NCI-H748 (cell line): ENCODE results near the gene DHX9.

Experiments
- DNase-seq: peaks from one replicate; lab custom pipeline; 2025; ENCODE audit not compliant: unreplicated experiment; lab: John Stamatoyannopoulos, UW

The DHX9 gene

DNA sequence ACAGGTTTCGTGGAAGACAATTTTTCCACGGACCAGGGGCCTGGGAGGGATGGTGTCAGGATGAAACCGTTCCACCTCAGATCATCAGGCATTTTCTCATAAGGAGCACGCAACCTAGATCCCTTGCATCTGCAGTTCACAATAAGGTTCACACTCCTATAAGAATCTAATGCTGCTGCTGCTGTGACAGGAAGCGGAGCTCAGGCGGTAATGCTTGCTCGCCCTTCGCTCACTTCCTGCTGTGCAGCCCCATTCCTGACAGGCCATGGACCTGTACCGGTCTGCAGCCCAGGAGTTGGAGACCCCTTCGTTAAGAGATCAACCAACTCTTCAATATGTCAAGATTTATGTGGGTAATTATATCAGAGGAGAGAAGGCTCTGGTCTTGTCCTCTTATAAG lies 3.3 kb upstream of the DHX9 start:
- no peak for DNase-seq

DNA sequence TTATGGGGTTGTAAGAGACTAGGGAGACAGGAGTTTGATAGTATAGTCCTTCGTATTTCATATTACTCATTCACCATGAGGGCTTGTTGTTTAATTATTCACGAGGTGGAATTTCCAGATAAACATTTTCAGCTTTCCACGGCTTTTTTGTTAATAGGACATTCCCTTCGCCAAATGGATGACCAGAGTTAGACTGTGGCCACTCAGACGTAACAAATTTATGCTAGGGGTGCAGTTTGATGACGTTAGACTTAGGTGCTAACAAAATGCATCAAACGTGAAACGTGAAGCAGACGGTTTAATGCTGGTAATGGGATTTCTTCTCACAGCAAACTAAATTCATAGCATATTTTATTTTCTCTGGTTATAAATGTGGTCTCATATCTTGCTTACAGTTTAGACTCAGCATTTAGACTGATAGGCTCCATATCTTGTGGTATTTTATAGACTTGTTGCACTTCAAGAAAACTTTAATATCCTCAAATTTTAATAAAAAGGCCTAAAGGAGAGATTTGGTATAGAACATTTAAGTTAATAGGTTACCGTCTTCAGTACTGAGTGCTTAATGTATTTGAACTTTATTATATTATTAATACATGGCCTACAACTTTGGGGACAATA lies 2.3 kb downstream of the DHX9 start:
- DNase-seq, result peak; percentile 2

DNA sequence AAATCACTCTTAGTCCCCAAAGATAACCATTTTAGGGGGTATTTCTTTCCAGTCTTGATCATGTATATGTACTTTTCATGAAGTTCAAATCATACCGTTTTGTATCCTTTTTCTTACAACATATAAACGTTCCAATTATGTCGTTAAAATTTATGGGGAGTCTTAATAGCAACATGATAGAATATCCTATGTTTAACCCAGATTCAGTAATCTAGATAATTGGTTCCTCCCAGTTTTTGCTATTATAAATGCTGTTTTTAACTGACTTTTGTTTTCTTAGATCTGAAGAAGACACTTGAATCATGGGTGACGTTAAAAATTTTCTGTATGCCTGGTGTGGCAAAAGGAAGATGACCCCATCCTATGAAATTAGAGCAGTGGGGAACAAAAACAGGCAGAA lies 3.1 kb downstream of the DHX9 start:
- DNase-seq, result peak; percentile 1

DNA sequence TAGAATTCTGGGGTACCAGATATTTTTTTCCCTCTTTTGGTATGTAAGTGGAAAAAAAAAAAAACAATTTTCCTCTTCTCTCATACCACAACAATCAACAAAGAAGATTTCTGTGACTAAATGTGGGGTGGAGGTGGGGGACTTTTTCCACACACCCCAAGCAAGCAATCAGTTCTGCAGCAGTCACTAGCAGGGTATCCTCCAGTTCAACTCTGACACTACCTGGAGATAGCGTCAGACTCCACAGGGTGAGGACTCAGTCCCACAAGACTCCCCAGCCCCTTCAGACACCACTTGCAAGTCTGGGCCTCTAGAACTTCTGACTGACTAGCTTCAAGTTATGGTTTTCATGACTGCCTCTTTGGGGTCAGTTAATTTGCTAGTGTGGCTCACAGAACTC lies 6.2 kb downstream of the DHX9 start:
- DNase-seq, result no peak

GRCh38 chr1:182845894-182846293 lies 6.7 kb downstream of the DHX9 start:
- DNase-seq, result no peak

DNA sequence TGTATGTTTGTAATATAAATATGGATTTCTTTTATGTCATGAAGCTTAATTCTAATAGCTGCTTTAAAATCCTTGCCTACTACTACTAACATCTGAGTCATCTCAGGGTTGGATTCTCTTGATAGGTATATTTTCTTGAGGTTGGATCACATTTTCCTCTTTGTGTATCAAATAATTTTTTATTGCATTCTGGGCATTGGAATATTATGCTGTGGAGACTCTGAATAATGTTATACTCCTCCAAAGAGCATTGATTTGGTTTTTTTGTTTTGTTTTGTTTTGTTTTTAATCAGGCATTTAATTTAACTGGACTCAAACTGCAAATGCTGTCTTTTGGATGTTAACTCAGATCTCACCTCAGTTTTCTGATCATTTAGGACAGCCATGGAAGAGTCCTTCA lies 8.0 kb downstream of the DHX9 start:
- no peak for DNase-seq

- no peak for DNase-seq
Measured at GRCh38 chr1:182848736-182849135, 9.6 kb downstream of the DHX9 start.

GRCh38 chr1:182850319-182850718 lies 11.2 kb downstream of the DHX9 start:
- DNase-seq, result no peak

DNA sequence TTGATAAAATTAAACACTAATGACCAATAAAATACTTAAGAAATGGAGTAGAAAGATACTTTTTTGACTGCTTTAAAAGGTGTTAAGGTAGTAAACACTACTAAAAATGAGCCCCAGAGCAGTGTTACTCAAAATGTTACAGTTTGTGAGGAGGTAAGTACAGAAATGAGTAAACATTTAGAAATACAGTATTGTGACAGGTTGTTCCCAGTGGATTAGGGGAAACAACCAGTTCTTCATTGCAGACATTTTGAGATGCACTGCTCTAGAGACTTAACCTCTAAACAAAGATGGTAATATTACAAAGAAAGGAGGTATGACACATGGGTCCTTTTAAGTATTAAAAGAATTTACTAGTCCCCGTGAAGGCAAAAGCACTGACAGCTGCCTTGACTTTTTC lies 12.7 kb downstream of the DHX9 start:
- no peak for DNase-seq

- no peak for DNase-seq
Measured at GRCh38 chr1:182855911-182856310, 16.8 kb downstream of the DHX9 start.

GRCh38 chr1:182857212-182857611 lies 18.1 kb downstream of the DHX9 start:
- DNase-seq, result no peak

- DNase-seq, result no peak
Measured at GRCh38 chr1:182860658-182861057, 21.5 kb downstream of the DHX9 start.

GRCh38 chr1:182861994-182862393 lies 22.8 kb downstream of the DHX9 start:
- DNase-seq, result no peak

DNA sequence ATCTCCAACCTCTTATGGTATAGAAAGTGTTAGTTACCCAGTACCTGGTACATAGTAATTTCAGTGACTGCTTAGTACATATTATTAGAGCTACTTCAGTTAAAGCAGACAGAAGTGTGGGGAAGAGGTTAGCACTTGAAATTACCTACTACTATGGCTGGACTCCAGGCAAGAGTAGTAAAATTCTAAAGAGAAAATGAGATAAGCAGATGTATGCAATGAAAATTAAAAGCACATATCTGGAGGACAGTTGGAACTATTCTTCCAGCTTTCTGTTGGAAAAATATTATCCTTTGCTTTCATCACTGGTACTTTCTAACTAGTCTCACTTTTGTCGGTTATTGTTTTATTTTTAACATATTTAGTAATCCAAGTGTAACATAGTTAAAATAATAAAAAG lies 23.7 kb downstream of the DHX9 start:
- no peak for DNase-seq

DNA sequence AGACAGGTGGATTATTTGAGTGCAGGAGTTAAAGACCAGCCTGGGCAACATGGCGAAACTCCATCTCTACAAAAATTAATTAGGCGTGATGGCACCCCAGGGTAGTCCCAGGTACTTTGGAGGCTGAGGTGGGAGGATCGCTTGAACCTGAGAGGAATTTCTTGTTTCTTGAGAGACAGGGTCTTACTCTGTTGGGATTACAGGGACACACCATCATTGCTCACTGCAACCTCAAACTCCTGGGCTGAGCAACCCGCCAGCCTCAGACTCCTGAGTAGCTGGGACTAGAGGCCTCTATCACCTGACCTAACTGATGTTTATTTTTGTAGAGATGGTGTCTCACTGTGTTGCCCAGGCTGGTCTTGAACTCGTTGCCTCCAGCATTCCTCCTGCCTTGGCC lies 24.8 kb downstream of the DHX9 start:
- no peak for DNase-seq

DNA sequence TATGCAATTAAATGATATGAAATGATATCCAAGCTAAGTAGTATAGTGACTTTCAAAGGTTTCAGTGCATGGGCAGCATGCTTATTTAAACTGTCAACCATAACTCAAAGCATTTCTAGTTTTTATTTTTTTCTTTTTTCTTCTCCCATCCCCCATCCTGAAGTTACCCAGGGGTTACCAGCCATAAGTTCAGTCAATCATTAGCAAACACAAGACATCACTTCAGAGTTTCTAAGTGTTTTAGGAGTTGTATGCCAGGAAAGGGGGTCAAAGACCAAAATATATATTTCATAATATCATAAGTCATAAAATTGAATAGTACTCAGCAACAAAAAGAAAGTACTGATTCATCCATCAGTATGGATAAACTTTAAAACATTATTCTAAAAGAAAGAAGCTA lies 28.7 kb downstream of the DHX9 start:
- DNase-seq, result no peak

DNA sequence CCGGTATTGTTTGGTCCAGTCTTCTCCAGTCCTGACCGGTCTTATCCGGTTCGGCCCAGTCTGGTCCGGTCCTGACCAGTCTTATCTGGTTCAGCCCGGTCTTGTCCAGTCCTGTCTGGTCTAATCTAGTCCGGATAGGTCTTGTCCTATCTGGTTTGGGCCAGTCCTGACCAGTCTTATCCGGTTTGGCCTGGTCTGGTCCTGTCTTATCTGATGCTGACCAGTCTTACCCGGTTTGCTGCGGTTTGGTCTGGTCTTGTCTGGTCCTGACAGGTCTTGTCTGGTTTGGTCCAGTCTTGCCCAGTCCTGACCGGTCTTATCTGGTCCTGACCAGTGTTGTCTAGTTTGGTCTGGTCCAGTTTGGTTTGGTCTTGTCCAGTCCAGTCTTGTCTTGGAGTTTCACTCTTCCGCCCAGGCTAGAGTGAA lies 30.1 kb downstream of the DHX9 start:
- no peak for DNase-seq

DNA sequence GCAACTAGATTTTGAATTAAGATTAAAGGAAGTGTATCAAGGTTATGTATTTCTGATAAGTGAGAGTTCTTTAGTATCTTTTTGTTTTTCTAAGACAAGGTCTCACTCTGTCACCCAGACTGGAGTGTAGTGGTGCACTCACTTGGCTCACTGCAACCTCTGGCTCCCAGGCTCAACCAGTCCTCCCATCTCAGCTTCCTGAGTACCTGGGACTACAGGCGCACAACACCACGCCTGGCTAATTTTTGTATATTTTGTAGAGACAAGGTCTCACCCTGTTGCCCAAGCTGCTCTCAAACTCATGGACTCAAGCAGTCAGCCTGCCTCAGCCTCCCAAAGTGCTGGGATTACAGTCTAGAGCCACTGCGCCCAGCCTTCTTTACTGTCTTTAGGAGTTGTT lies 33.7 kb downstream of the DHX9 start:
- DNase-seq, result no peak

DNA sequence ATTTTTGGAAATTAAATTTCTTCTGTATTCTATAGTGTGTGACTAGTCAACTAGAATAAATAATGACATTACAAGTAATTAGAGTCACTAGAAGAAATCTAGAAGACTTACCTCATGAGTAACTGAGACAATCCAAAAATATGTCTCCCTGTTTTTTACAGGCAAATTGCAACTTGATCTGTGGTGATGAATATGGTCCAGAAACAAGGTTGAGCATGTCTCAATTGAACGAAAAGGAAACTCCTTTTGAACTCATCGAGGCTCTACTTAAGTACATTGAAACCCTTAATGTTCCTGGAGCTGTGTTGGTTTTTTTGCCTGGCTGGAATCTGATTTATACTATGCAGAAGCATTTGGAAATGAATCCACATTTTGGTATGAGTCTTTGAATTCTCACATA lies 36.7 kb downstream of the DHX9 start:
- no peak for DNase-seq

- DNase-seq, result no peak
Measured at GRCh38 chr1:182877331-182877730, 38.2 kb downstream of the DHX9 start.

DNA sequence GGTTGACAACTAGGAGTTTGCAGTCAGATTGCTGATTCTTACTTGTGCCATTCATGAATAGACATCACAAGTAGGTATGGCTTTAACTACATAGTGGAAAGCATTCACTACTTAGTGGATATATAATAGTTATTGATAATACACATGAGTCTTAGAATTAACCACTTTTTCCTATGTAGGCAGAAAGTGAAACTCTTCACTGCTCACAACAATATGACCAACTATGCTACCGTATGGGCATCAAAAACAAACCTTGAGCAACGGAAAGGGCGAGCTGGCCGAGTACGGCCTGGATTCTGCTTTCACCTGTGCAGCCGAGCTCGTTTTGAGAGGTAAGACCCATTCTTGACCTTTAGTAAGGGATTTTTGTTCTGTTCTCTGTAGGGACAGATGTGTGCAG lies 38.7 kb downstream of the DHX9 start:
- no peak for DNase-seq

- no peak for DNase-seq
Measured at GRCh38 chr1:182884872-182885271, 45.7 kb downstream of the DHX9 start.

- DNase-seq, result no peak
Measured at GRCh38 chr1:182885591-182885990, 46.4 kb downstream of the DHX9 start.

DNA sequence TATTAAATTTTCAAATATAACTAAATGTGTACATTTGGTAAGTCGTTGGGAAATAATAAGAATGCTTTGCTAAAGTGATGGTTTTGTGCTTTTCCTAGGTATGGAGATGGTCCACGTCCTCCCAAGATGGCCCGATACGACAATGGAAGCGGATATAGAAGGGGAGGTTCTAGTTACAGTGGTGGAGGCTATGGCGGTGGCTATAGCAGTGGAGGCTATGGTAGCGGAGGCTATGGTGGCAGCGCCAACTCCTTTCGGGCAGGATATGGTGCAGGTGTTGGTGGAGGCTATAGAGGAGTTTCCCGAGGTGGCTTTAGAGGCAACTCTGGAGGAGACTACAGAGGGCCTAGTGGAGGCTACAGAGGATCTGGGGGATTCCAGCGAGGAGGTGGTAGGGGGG lies 47.8 kb downstream of the DHX9 start:
- DNase-seq, result no peak
